MCF 10A (cell line): ENCODE measurements around the gene GSS. TPM values are rescaled to one million over a fixed set of nuclear protein-coding genes. Genes with fewer than 3 reads are reported as not detected.

Source experiments
- BruUV-seq: library from RNA; stranded (reverse); fragments of 400-500 nt; replicated peaks from 2 replicates; lab custom pipeline; 2021; lab: Mats Ljungman, UMichigan
- CTCF ChIA-PET: fragments of 300-600 bp; sonication (Branson Sonifier 250); formaldehyde crosslinking; extraction: SDS; loops from one replicate; lab custom pipeline; 2021; ENCODE audit warnings: antibody characterized with exemption, inconsistent platforms; lab: Yijun Ruan, JAX
- POLR2A ChIA-PET: fragments of 300-600, 350-650 bp; sonication (Branson Sonifier 250); formaldehyde crosslinking; extraction: SDS; loops from one replicate; lab custom pipeline; 2020; ENCODE audit warnings: antibody characterized with exemption, inconsistent platforms; lab: Yijun Ruan, JAX
- DNase-seq: peaks from one replicate; pipeline ENCODE4 v3.0.0-alpha.2; 2018; ENCODE audit not compliant: unreplicated experiment
- H3K27ac Mint-ChIP-seq: one replicate; pipeline ENCODE4 v1.8.0; 2022; ENCODE audit warnings: mild to moderate bottlenecking, low read depth, mixed read lengths; ENCODE audit not compliant: unreplicated experiment
- H3K27me3 Mint-ChIP-seq: one replicate; pipeline ENCODE4 v1.8.0; 2022; ENCODE audit warnings: mixed read lengths; ENCODE audit not compliant: insufficient read depth, unreplicated experiment
- H3K36me3 Mint-ChIP-seq: one replicate; pipeline ENCODE4 v1.8.0; 2022; ENCODE audit warnings: mild to moderate bottlenecking, moderate library complexity, mixed read lengths; ENCODE audit not compliant: insufficient read depth, unreplicated experiment
- H3K4me1 Mint-ChIP-seq: one replicate; pipeline ENCODE4 v1.8.0; 2022; ENCODE audit warnings: mixed read lengths; ENCODE audit not compliant: insufficient read depth, unreplicated experiment
- H3K4me3 Mint-ChIP-seq: one replicate; pipeline ENCODE4 v1.8.0; 2022; ENCODE audit warnings: mild to moderate bottlenecking, moderate library complexity, mixed read lengths; ENCODE audit not compliant: unreplicated experiment
- H3K9me3 Mint-ChIP-seq: one replicate; pipeline ENCODE4 v1.8.0; 2022; ENCODE audit warnings: mixed read lengths; ENCODE audit not compliant: unreplicated experiment
- intact Hi-C: fragments of 100-400 bp; cut with micrococcal nuclease; formaldehyde crosslinking; loops from 2 replicates; pipeline ENCODE4 v1.14.1; 2022
- total RNA-seq: library from RNA; stranded (reverse); gene quantifications from 2 replicates; pipeline ENCODE4 v1.2.3, GENCODE V29; 2022
- TF ChIP-seq, protein P1 (sequence below): fragments of 200-600 bp; IDR thresholded peaks from one replicate; pipeline ENCODE4 v1.8.0; 2022; ENCODE audit warnings: antibody characterized with exemption, mild to moderate bottlenecking; ENCODE audit not compliant: unreplicated experiment

The GSS gene
- total RNA-seq, 1 experiment from 2014 or later: 115 TPM

DNA sequence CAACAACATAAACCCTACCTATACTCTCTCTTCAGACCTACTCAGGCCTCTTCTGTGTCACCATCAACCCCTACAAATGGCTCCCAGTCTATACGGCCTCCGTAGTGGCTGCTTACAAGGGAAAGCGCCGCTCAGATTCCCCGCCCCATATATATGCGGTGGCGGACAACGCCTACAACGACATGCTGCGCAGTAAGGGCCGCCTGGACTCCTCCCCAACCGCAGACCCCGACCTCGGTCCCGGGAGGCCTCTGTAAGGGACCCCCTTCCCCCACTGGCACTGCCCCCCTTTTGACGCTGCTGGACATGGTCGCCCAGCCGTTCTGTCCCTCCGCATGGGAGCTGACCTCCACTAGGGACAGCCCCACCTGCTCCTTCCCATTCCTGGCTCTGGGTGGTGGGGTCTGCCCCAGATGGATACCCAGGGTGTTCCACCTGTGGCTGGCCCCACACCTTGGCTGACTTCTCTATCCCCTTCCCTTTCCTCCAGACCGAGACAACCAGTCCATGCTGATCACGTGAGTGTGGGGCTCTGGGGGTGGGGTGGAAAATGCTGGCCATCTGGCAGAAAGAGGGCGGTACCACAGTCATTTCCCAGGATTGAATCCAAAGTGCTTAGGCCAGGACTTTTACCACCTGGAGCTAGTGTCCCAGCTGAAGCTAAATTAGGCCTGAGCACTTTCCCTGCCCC is 25.1 kb upstream of the GSS start:
- no TSS peak for BruUV-seq
- TF ChIP-seq, protein P1, sequence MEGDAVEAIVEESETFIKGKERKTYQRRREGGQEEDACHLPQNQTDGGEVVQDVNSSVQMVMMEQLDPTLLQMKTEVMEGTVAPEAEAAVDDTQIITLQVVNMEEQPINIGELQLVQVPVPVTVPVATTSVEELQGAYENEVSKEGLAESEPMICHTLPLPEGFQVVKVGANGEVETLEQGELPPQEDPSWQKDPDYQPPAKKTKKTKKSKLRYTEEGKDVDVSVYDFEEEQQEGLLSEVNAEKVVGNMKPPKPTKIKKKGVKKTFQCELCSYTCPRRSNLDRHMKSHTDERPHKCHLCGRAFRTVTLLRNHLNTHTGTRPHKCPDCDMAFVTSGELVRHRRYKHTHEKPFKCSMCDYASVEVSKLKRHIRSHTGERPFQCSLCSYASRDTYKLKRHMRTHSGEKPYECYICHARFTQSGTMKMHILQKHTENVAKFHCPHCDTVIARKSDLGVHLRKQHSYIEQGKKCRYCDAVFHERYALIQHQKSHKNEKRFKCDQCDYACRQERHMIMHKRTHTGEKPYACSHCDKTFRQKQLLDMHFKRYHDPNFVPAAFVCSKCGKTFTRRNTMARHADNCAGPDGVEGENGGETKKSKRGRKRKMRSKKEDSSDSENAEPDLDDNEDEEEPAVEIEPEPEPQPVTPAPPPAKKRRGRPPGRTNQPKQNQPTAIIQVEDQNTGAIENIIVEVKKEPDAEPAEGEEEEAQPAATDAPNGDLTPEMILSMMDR: no peak
- H3K4me3 Mint-ChIP-seq: no peak overlapping the region
- POLR2A ChIA-PET: interaction anchor here (0.6 kb wide), 1 partner anchor 294 kb away, joined by 3 read pairs; no protein-coding TSS in a partner anchor
- intact Hi-C loops: no loop called here
- DNase-seq: no peak
- no peak overlapping the region for H3K27ac Mint-ChIP-seq
- no peaks in the 10 kb centered on the region for H3K9me3 Mint-ChIP-seq
- CTCF ChIA-PET: no interaction called here
- H3K4me1 Mint-ChIP-seq: peaks cover 6% of the 10 kb centered on the region
- H3K36me3 Mint-ChIP-seq: peaks cover 13% of the 10 kb centered on the region
- peaks cover 19% of the 10 kb centered on the region for H3K27me3 Mint-ChIP-seq

GRCh38 chr20:34979366-34980153 is 24.0 kb upstream of the GSS start:
- TF ChIP-seq, protein P1: no peak

GRCh38 chr20:34978092-34978744 is 22.6 kb upstream of the GSS start:
- peaks cover 8% of the 10 kb centered on the region for H3K36me3 Mint-ChIP-seq
- DNase-seq: no peak
- intact Hi-C loops: no loop called here
- CTCF ChIA-PET: interaction anchor here (0.5 to 1.1 kb wide), 2 partner anchors 23 to 484 kb away, joined by 3 to 4 read pairs; no protein-coding TSS in a partner anchor
- POLR2A ChIA-PET: no interaction called here
- H3K9me3 Mint-ChIP-seq: no peaks in the 10 kb centered on the region
- peaks cover 30% of the 10 kb centered on the region for H3K27me3 Mint-ChIP-seq
- H3K4me3 Mint-ChIP-seq: no peak overlapping the region
- no peaks in the 10 kb centered on the region for H3K4me1 Mint-ChIP-seq
- no TSS peak for BruUV-seq
- no peak overlapping the region for H3K27ac Mint-ChIP-seq
- TF ChIP-seq, protein P1: no peak

More at GRCh38 chr20:34979366-34980153, 24.0 kb upstream of the GSS start:
- H3K4me1 Mint-ChIP-seq: no peaks in the 10 kb centered on the region
- H3K36me3 Mint-ChIP-seq: peaks cover 13% of the 10 kb centered on the region
- H3K27ac Mint-ChIP-seq: no peak overlapping the region
- BruUV-seq: no TSS peak
- CTCF ChIA-PET: interaction anchor here (0.6 to 1.1 kb wide), 2 partner anchors 22 to 146 kb away, joined by 3 to 4 read pairs; no protein-coding TSS in a partner anchor
- intact Hi-C loops: no loop called here
- H3K9me3 Mint-ChIP-seq: no peaks in the 10 kb centered on the region
- peaks cover 19% of the 10 kb centered on the region for H3K27me3 Mint-ChIP-seq
- H3K4me3 Mint-ChIP-seq: no peak overlapping the region
- POLR2A ChIA-PET: no interaction called here
- DNase-seq: no peak
